OCI-LY3 (cell line): ENCODE results near the gene CECR2.

ENCODE experiments used
- H2AFZ ChIP-seq: fragments of 200-600, 300-600 bp; shearing (Covaris generic); 2 replicates; pipeline ENCODE4 v1.6.0; 2014; ENCODE audit warnings: antibody characterized with exemption, low read depth, low read length
- H3K27ac ChIP-seq: fragments of 200-600, 300-600 bp; sonication (generic); 2 replicates; pipeline ENCODE4 v1.5.1; 2014; ENCODE audit warnings: mild to moderate bottlenecking, low read length, moderate library complexity, mixed read lengths
- H3K27me3 ChIP-seq: fragments of 200-600, 300-600 bp; sonication (generic); 2 replicates; pipeline ENCODE4 v1.6.1; 2014; ENCODE audit warnings: low read depth, low read length, mixed read lengths
- H3K36me3 ChIP-seq: fragments of 200-600, 300-600 bp; sonication (generic); replicated peaks from 2 replicates; pipeline ENCODE3; 2014; ENCODE audit warnings: low read depth, low read length, mixed read lengths
- H3K4me1 ChIP-seq: fragments of 300-600, 200-600 bp; sonication (generic); 2 replicates; pipeline ENCODE4 v1.6.1; 2014; ENCODE audit warnings: low read length, mixed read lengths
- H3K4me2 ChIP-seq: fragments of 200-600, 300-600 bp; sonication (generic); 2 replicates; pipeline ENCODE4 v1.6.1; 2014; ENCODE audit warnings: low read length, mixed read lengths
- H3K4me3 ChIP-seq: fragments of 300-600, 200-600 bp; sonication (generic); 2 replicates; pipeline ENCODE4 v1.5.1; 2014; ENCODE audit warnings: antibody characterized with exemption, mild to moderate bottlenecking, low read length, moderate library complexity
- H3K79me2 ChIP-seq: fragments of 300-600, 200-600 bp; shearing (Covaris generic); 2 replicates; pipeline ENCODE4 v1.6.1; 2014; ENCODE audit warnings: mild to moderate bottlenecking, low read length, mixed read lengths
- H3K9ac ChIP-seq: fragments of 300-600, 200-600 bp; shearing (Covaris generic); 2 replicates; pipeline ENCODE4 v1.6.0; 2014; ENCODE audit warnings: mild to moderate bottlenecking, low read length, moderate library complexity
- H3K9me3 ChIP-seq: fragments of 200-600, 300-600 bp; shearing (Covaris generic); 2 replicates; pipeline ENCODE4 v1.6.1; 2014; ENCODE audit warnings: low read length, mixed read lengths; ENCODE audit not compliant: insufficient read depth
- H4K20me1 ChIP-seq: fragments of 200-600, 300-600 bp; sonication (generic); 2 replicates; pipeline ENCODE4 v1.6.1; 2016; ENCODE audit warnings: low read length, mixed read lengths; ENCODE audit not compliant: insufficient read depth
- EZH2phosphoT487 ChIP-seq: fragments of 200-600 bp; shearing (Covaris generic); IDR thresholded peaks from 2 replicates; pipeline ENCODE4 v1.6.1; 2018; ENCODE audit warnings: antibody characterized with exemption, mixed run types, low read depth
- TF ChIP-seq, protein P1 (sequence below): fragments of 200-600, 300-600 bp; sonication (generic); IDR thresholded peaks from 2 replicates; pipeline ENCODE4 v1.5.1; 2014; ENCODE audit warnings: antibody characterized with exemption, low read length, low read depth

The CECR2 gene

GRCh38 chr22:17576470-17576869 lies 207.2 kb downstream of the CECR2 start:
- no peak overlapping the region for H3K9ac ChIP-seq
- no peak overlapping the region for H3K27ac ChIP-seq

DNA sequence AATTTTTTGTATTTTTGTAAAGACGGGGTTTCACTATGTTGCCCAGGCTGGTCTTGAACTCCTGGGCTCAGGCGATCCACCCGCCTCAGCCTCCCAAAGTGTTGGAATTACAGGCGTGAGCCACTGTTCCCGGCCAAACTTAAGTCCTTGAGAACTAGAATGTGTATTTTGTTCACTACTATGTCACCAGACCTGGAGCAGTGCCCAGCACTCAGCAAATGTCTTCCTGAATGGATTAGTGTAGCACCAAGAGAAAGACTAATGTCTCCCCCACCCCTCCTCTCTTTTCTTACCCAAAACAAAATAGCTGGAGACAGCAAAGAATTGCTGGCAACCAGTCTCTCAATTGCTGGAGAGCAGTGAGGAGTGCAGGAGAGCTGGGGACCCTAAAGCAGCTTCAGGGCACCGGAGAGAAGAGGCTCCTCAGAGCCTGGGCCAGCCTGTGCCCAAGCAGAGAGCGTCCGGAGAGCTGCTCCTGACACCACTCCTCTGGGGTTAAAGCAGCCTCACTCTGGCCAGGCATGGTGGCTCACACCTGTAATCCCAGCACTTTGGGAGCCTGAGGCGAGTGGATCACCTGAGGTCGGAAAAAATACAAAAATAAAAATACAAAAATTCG lies 209.0 kb downstream of the CECR2 start:
- TF ChIP-seq, protein P1, sequence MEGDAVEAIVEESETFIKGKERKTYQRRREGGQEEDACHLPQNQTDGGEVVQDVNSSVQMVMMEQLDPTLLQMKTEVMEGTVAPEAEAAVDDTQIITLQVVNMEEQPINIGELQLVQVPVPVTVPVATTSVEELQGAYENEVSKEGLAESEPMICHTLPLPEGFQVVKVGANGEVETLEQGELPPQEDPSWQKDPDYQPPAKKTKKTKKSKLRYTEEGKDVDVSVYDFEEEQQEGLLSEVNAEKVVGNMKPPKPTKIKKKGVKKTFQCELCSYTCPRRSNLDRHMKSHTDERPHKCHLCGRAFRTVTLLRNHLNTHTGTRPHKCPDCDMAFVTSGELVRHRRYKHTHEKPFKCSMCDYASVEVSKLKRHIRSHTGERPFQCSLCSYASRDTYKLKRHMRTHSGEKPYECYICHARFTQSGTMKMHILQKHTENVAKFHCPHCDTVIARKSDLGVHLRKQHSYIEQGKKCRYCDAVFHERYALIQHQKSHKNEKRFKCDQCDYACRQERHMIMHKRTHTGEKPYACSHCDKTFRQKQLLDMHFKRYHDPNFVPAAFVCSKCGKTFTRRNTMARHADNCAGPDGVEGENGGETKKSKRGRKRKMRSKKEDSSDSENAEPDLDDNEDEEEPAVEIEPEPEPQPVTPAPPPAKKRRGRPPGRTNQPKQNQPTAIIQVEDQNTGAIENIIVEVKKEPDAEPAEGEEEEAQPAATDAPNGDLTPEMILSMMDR: no peak
- no peak for TF ChIP-seq EZH2phosphoT487
- H3K4me3 ChIP-seq: no peak overlapping the region
- no peaks in the 10 kb centered on the region for H3K9me3 ChIP-seq
- no peaks in the 10 kb centered on the region for H3K79me2 ChIP-seq
- H3K4me1 ChIP-seq: no peaks in the 10 kb centered on the region
- H4K20me1 ChIP-seq: no peaks in the 10 kb centered on the region
- H3K36me3 ChIP-seq: no peaks in the 10 kb centered on the region
- no peaks in the 10 kb centered on the region for H3K27me3 ChIP-seq
- H3K9ac ChIP-seq: no peak overlapping the region
- no peak overlapping the region for H2AFZ ChIP-seq
- no peak overlapping the region for H3K27ac ChIP-seq
- no peak overlapping the region for H3K4me2 ChIP-seq

More at GRCh38 chr22:17576470-17576869, 207.2 kb downstream of the CECR2 start:
- TF ChIP-seq EZH2phosphoT487: no peak
- TF ChIP-seq, protein P1: no peak
- Histone ChIP-seq H3K36me3 (no peaks in the 10 kb centered on the region), H3K4me2 (no peak overlapping the region), H3K4me1 (no peaks in the 10 kb centered on the region), H4K20me1 (no peaks in the 10 kb centered on the region), H3K4me3 (no peak overlapping the region), H3K9me3 (no peaks in the 10 kb centered on the region), H3K79me2 (no peaks in the 10 kb centered on the region), H3K27me3 (no peaks in the 10 kb centered on the region), H2AFZ (no peak overlapping the region)

DNA sequence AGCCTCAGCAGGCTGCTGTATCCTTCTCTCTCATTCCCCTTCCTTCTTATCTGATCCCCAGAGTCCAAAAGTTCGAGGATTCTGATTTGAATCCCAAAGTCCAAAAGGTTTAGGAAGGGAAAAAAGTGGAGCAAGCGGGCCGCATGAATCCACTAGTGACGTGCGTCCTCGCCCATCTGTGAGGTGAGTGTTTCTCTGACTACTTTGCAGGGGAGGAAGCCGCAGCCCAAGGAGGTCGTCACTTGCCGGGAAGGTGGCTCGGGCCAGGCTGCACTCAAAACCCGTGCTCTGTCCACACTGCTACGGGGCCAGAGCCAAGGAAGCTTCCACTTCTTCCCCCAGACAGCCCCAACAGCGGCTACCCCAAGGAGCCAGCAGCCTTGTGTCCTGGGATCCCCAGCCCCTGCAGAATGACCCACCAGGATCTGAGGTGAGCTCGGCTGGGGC lies 210.3 kb downstream of the CECR2 start:
- no peak overlapping the region for H3K4me2 ChIP-seq
- H3K9ac ChIP-seq: no peak overlapping the region
- H3K79me2 ChIP-seq: no peaks in the 10 kb centered on the region
- no peaks in the 10 kb centered on the region for H3K4me1 ChIP-seq
- H3K36me3 ChIP-seq: no peaks in the 10 kb centered on the region
- H3K27me3 ChIP-seq: no peaks in the 10 kb centered on the region
- no peak overlapping the region for H2AFZ ChIP-seq
- no peaks in the 10 kb centered on the region for H4K20me1 ChIP-seq
- H3K27ac ChIP-seq: no peak overlapping the region
- no peaks in the 10 kb centered on the region for H3K9me3 ChIP-seq
- TF ChIP-seq EZH2phosphoT487: no peak
- TF ChIP-seq, protein P1: no peak
- no peak overlapping the region for H3K4me3 ChIP-seq

DNA sequence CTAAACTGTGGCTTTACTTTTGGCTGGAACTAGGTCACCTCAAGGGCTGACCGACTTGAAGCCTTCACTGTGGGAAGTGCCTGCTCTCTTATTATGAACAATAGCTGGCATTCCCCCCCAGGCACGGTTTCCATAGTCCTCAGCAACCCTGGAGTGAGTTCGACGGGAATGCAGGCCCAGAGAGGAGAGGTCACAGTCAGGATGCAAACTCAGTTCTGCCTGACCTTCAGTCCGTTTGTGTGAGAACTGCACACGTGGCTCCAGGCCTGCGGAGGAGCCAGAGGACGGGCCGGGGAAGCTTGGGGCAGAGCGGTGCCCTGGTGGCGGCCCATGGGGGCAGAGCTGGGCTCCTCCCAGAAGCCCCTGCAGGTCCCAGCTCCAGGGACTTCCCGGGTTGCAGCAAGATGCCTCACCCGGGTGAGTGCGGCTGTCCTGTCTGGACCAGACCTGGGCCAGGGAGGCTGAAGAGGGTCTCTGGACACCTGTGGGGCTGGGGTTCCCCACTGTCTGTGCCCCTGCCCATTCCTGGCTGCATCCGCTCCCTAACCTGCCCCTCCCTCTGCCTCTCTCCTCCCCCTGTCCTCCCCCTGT lies 211.3 kb downstream of the CECR2 start:
- Histone ChIP-seq H3K36me3 (no peaks in the 10 kb centered on the region), H2AFZ (no peak overlapping the region), H3K4me1 (no peaks in the 10 kb centered on the region), H3K4me2 (no peak overlapping the region), H3K9ac (no peak overlapping the region), H3K4me3 (no peak overlapping the region), H3K9me3 (no peaks in the 10 kb centered on the region), H3K27ac (no peak overlapping the region), H3K79me2 (no peaks in the 10 kb centered on the region), H4K20me1 (no peaks in the 10 kb centered on the region), H3K27me3 (no peaks in the 10 kb centered on the region)
- TF ChIP-seq, protein P1: no peak
- no peak for TF ChIP-seq EZH2phosphoT487
